ENCODE measurements around the gene SMAD5.

DNA sequence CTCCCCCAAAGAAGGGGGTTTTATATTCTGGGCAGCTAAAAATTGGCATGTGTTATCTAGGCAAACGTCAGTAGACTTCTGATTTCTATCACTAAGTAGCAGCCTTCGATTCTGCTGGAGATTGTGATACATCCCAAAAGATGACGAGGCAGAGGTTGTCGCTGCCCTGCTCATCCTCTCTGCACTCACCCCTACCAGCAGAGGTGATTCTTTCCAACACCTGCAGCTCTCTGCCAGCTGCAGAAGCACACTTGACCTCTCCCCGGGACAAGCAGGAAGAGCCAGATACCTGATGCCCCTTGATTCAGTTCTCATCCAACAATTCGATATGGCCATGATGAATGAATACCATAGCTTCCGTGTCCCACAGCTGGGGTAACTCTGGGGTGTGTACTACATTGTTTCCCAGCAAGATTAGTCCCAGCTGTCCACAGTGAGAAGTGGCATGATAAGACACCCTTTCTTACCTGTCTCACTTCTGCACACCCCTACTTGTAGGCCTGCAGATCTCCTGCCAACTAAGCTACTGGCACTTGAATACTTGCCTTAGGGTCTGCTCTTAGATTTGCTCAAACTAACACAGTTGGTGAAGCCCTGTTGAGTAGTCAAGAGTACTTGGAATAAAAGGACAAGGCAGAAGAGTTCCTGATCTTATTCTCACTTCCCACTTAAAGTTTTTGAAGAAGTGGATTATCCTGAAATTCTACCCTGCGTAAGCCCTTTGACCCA lies 37.6 kb upstream of the SMAD5 start:
- TF ChIP-seq, protein P1, sequence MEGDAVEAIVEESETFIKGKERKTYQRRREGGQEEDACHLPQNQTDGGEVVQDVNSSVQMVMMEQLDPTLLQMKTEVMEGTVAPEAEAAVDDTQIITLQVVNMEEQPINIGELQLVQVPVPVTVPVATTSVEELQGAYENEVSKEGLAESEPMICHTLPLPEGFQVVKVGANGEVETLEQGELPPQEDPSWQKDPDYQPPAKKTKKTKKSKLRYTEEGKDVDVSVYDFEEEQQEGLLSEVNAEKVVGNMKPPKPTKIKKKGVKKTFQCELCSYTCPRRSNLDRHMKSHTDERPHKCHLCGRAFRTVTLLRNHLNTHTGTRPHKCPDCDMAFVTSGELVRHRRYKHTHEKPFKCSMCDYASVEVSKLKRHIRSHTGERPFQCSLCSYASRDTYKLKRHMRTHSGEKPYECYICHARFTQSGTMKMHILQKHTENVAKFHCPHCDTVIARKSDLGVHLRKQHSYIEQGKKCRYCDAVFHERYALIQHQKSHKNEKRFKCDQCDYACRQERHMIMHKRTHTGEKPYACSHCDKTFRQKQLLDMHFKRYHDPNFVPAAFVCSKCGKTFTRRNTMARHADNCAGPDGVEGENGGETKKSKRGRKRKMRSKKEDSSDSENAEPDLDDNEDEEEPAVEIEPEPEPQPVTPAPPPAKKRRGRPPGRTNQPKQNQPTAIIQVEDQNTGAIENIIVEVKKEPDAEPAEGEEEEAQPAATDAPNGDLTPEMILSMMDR (IDR thresholded peaks at IDR 0.05 in 4 of 5, conservative IDR thresholded peaks at IDR 0.05 in 1 of 5): no peak
- no peak for TF ChIP-seq POLR2A (IDR thresholded peaks at IDR 0.05)
